ENCODE data around the gene EXOC6.

Gene EXOC6

DNA sequence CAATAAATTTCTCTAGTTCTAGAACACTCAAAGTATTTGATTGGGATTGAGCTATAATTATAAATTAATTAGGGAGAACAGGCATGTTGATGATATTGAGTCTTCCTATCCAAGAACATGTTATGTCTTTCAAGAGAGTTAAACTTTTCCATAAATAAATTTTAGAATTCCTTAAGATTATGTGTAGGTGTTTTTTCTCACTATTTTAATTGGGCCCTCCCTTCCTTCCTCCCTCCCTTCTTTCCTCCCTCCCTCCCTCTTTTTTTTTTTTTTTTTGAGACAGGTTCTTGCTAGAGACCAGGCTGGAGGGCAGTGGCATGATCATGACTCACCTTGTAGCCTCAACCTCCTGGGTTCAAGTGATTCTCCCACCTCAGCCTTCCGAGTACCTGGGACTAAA is 20.2 kb downstream of the EXOC6 start:
- Histone ChIP-seq H3K4me3 (ENCODE audit: insufficient read depth, low read depth, low read length, poor library complexity, severe bottlenecking) (no peak overlapping the region), H3K27ac (ENCODE audit: insufficient read depth, low read length, poor library complexity, severe bottlenecking) (no peak overlapping the region)

DNA sequence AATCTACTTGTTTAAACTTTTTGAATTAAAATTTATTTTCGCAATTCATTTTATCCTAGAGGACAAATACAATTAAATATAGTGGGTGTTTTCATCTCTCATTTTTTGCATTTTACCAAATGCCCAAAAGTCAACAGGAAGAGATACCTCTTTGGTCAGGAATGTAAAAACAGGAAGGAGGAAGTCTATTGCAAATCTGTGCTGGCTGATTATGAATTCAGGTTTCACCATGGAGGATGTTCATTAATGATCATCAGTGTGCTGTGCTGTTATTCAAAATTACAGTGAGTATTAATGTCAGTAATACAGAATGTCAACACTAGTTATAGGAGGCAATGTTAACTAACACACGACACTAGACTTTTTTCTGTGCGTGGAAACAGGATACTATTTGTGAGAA is 24.7 kb downstream of the EXOC6 start:
- Histone ChIP-seq H3K27me3 (replicated peaks; ENCODE audit: control insufficient read depth, insufficient read depth, low read length, poor library complexity, severe bottlenecking) (no peaks in the 10 kb centered on the region), H3K9me3 (ENCODE audit: control insufficient read depth, low read length) (no peaks in the 10 kb centered on the region), H3K36me3 (ENCODE audit: control insufficient read depth, insufficient read depth, low read length) (no peaks in the 10 kb centered on the region), H3K4me3 (ENCODE audit: insufficient read depth, low read depth, low read length, poor library complexity, severe bottlenecking) (no peak overlapping the region), H3K27ac (ENCODE audit: insufficient read depth, low read length, poor library complexity, severe bottlenecking) (no peak overlapping the region), H3K4me1 (ENCODE audit: control insufficient read depth, insufficient read depth, low read length, poor library complexity, severe bottlenecking) (peaks cover 11% of the 10 kb centered on the region)
- DNase-seq: no peak

More for the DNA sequence above, 20.2 kb downstream of the EXOC6 start:
- H3K27me3 ChIP-seq (replicated peaks; ENCODE audit: control insufficient read depth, insufficient read depth, low read length, poor library complexity, severe bottlenecking): no peaks in the 10 kb centered on the region
- peaks cover 8% of the 10 kb centered on the region for H3K4me1 ChIP-seq (ENCODE audit: control insufficient read depth, insufficient read depth, low read length, poor library complexity, severe bottlenecking)
- H3K9me3 ChIP-seq (ENCODE audit: control insufficient read depth, low read length): no peaks in the 10 kb centered on the region
- no peak for DNase-seq
- H3K36me3 ChIP-seq (ENCODE audit: control insufficient read depth, insufficient read depth, low read length): no peaks in the 10 kb centered on the region

DNA sequence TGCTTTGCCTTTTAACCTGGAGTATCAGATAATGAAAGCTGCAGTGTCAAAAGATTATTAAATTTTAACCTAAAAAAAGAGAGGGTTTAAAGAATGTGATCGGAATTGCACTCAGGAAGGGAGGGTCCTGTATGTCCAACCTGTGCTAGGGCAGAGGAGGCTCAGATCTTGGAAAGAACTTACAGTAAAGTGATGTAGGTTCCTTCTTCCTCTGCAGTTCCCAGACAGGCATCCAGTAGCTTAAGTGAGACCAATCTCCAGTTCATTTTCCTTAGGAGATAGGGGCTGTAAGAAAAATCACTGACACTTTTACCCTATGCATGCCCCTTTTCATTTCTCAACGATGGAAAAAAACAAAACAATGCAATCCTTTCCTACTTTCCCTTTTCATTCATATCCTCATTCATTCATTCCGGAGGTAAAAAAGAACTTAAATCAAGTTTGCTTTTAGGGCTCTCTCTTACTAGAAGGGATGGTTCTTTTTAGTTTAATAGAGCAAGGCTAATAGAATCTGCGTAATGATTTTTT is 28.3 kb downstream of the EXOC6 start:
- H3K4me3 ChIP-seq (ENCODE audit: insufficient read depth, low read depth, low read length, poor library complexity, severe bottlenecking): no peak overlapping the region
- H3K9me3 ChIP-seq (ENCODE audit: control insufficient read depth, low read length): no peaks in the 10 kb centered on the region
- no peaks in the 10 kb centered on the region for H3K36me3 ChIP-seq (ENCODE audit: control insufficient read depth, insufficient read depth, low read length)
- no peaks in the 10 kb centered on the region for H3K27me3 ChIP-seq (replicated peaks; ENCODE audit: control insufficient read depth, insufficient read depth, low read length, poor library complexity, severe bottlenecking)
- H3K4me1 ChIP-seq (ENCODE audit: control insufficient read depth, insufficient read depth, low read length, poor library complexity, severe bottlenecking): peaks cover 7% of the 10 kb centered on the region
- DNase-seq: no peak
- H3K27ac ChIP-seq (ENCODE audit: insufficient read depth, low read length, poor library complexity, severe bottlenecking): no peak overlapping the region

- no peak for DNase-seq
- Histone ChIP-seq H3K27ac (ENCODE audit: insufficient read depth, low read length, poor library complexity, severe bottlenecking) (no peak overlapping the region), H3K4me1 (ENCODE audit: control insufficient read depth, insufficient read depth, low read length, poor library complexity, severe bottlenecking) (peaks cover 3% of the 10 kb centered on the region), H3K36me3 (ENCODE audit: control insufficient read depth, insufficient read depth, low read length) (no peaks in the 10 kb centered on the region), H3K4me3 (ENCODE audit: insufficient read depth, low read depth, low read length, poor library complexity, severe bottlenecking) (no peak overlapping the region), H3K9me3 (ENCODE audit: control insufficient read depth, low read length) (no peaks in the 10 kb centered on the region), H3K27me3 (replicated peaks; ENCODE audit: control insufficient read depth, insufficient read depth, low read length, poor library complexity, severe bottlenecking) (no peaks in the 10 kb centered on the region)
Measured at GRCh38 chr10:92880233-92880861, 32.0 kb downstream of the EXOC6 start.

DNA sequence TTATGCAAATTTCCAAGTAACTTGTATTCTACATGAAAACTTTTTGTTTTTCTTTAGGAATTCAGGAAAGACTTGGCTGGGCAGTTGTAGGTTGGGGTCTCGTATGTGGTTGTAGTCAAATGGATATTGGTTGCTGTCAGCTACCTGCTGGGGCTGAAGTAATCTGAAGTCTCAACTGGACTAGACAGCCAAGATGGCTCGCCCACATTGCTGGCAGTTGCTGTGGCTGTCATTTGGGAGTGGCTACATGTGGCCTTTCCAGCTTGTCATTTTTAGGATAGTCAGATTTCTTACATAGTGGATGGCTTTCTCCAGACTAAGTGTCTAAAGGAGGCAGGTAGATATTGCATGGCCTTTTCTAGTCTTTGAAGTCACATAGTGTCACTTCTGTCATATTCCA is 32.6 kb downstream of the EXOC6 start:
- DNase-seq: no peak
- Histone ChIP-seq H3K9me3 (ENCODE audit: control insufficient read depth, low read length) (no peaks in the 10 kb centered on the region), H3K4me3 (ENCODE audit: insufficient read depth, low read depth, low read length, poor library complexity, severe bottlenecking) (no peak overlapping the region), H3K27ac (ENCODE audit: insufficient read depth, low read length, poor library complexity, severe bottlenecking) (no peak overlapping the region), H3K27me3 (replicated peaks; ENCODE audit: control insufficient read depth, insufficient read depth, low read length, poor library complexity, severe bottlenecking) (no peaks in the 10 kb centered on the region), H3K36me3 (ENCODE audit: control insufficient read depth, insufficient read depth, low read length) (no peaks in the 10 kb centered on the region), H3K4me1 (ENCODE audit: control insufficient read depth, insufficient read depth, low read length, poor library complexity, severe bottlenecking) (peaks cover 3% of the 10 kb centered on the region)

DNA sequence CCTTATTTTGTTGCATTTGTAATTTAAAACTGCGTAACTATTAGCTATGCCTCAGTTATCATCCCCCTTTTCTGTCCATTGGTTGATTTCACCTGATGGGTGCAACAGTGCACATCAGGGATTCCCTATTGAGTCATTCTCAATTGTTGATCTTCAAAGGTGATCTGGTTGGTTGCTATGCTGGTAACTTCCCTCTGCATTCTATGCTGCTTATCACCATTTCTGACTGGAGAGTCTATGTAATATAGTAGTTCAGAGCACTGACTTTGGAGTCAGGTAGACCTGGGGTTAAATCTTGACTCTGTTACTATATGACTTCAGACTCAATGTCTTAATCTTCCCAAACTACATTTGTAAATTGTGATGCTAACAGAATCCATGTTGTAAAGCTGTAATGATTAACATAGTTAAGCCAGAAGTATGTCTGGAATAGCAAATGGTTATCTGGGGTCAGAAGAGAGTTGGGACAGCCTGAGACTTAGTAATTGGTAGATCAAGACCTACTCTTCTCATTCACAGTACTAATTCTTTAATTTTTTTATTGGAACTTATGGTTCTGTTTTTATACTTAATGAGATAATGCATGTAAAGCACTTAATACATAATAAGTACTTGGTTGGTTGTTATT is 38.1 kb downstream of the EXOC6 start:
- no peaks in the 10 kb centered on the region for H3K36me3 ChIP-seq (ENCODE audit: control insufficient read depth, insufficient read depth, low read length)
- no peaks in the 10 kb centered on the region for H3K9me3 ChIP-seq (ENCODE audit: control insufficient read depth, low read length)
- H3K27me3 ChIP-seq (replicated peaks; ENCODE audit: control insufficient read depth, insufficient read depth, low read length, poor library complexity, severe bottlenecking): no peaks in the 10 kb centered on the region
- H3K27ac ChIP-seq (ENCODE audit: insufficient read depth, low read length, poor library complexity, severe bottlenecking): no peak overlapping the region
- no peak overlapping the region for H3K4me3 ChIP-seq (ENCODE audit: insufficient read depth, low read depth, low read length, poor library complexity, severe bottlenecking)
- DNase-seq: no peak
- no peaks in the 10 kb centered on the region for H3K4me1 ChIP-seq (ENCODE audit: control insufficient read depth, insufficient read depth, low read length, poor library complexity, severe bottlenecking)

DNA sequence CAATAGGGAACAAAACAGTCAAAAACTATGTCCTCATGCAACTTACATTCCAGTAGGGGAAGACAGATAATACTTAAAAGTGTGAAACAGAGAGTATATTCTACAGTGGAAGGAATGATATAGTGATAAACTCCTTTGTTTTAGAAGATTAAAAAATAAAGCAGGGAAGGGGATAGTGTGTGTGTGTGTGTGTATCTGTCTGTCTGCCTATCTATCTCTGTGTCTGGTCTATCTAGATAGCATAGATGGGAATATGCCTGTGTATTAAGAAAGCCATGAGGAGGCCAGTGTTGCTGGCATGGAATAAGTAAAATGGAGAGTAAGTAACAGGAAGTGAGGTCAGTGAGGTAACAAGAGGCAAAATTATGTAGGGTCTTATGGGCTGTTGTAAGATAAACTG is 42.2 kb downstream of the EXOC6 start:
- no peaks in the 10 kb centered on the region for H3K27me3 ChIP-seq (replicated peaks; ENCODE audit: control insufficient read depth, insufficient read depth, low read length, poor library complexity, severe bottlenecking)
- H3K9me3 ChIP-seq (ENCODE audit: control insufficient read depth, low read length): no peaks in the 10 kb centered on the region
- no peak for DNase-seq
- H3K4me1 ChIP-seq (ENCODE audit: control insufficient read depth, insufficient read depth, low read length, poor library complexity, severe bottlenecking): no peaks in the 10 kb centered on the region
- H3K27ac ChIP-seq (ENCODE audit: insufficient read depth, low read length, poor library complexity, severe bottlenecking): no peak overlapping the region
- H3K36me3 ChIP-seq (ENCODE audit: control insufficient read depth, insufficient read depth, low read length): no peaks in the 10 kb centered on the region
- H3K4me3 ChIP-seq (ENCODE audit: insufficient read depth, low read depth, low read length, poor library complexity, severe bottlenecking): no peak overlapping the region

DNA sequence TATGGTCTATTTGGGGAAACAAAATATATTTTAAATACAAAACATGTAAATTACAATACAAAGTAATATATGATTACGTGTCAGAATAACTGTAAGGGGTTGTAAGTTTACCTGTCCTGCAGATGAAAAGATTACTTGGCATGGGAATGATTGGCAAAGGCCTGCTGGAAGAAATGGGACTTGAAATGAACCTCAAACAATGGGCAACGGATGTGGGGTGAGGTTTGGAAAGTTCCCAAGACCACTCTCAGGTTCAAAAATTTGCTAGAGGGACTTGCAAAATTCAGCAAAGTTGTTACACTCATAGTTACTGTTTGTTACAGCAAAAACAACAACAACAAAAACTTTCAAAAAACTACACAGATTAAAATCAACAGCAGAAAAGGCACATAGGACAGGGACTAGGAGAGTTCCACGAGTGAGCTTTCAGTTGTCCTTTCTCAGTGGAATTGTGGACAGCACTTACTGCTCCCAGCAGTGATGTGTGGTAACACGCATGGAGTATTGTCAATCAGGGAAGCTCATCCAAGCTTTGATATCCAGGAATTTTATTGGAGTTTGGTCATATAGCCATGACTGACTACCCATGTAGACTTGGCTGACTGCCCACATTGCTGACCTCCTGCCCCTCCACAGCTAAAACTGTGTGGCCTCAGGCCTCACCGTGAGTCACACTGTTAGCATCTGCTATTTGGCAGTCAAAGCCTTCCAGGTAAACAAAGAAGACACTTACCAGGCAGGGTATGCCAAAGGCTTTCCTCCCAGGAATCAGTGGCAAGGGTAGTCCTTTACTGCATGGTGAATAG is 43.8 kb downstream of the EXOC6 start:
- Histone ChIP-seq H3K27me3 (replicated peaks; ENCODE audit: control insufficient read depth, insufficient read depth, low read length, poor library complexity, severe bottlenecking) (no peaks in the 10 kb centered on the region), H3K4me3 (ENCODE audit: insufficient read depth, low read depth, low read length, poor library complexity, severe bottlenecking) (no peak overlapping the region), H3K36me3 (ENCODE audit: control insufficient read depth, insufficient read depth, low read length) (peaks cover 2% of the 10 kb centered on the region), H3K4me1 (ENCODE audit: control insufficient read depth, insufficient read depth, low read length, poor library complexity, severe bottlenecking) (no peaks in the 10 kb centered on the region), H3K9me3 (ENCODE audit: control insufficient read depth, low read length) (no peaks in the 10 kb centered on the region), H3K27ac (ENCODE audit: insufficient read depth, low read length, poor library complexity, severe bottlenecking) (no peak overlapping the region)
- DNase-seq: no peak

GRCh38 chr10:92892691-92893054 is 44.4 kb downstream of the EXOC6 start:
- H3K36me3 ChIP-seq (ENCODE audit: control insufficient read depth, insufficient read depth, low read length): peaks cover 4% of the 10 kb centered on the region
- no peaks in the 10 kb centered on the region for H3K27me3 ChIP-seq (replicated peaks; ENCODE audit: control insufficient read depth, insufficient read depth, low read length, poor library complexity, severe bottlenecking)
- no peak for DNase-seq
- H3K27ac ChIP-seq (ENCODE audit: insufficient read depth, low read length, poor library complexity, severe bottlenecking): no peak overlapping the region
- H3K4me3 ChIP-seq (ENCODE audit: insufficient read depth, low read depth, low read length, poor library complexity, severe bottlenecking): no peak overlapping the region
- H3K4me1 ChIP-seq (ENCODE audit: control insufficient read depth, insufficient read depth, low read length, poor library complexity, severe bottlenecking): no peaks in the 10 kb centered on the region
- no peaks in the 10 kb centered on the region for H3K9me3 ChIP-seq (ENCODE audit: control insufficient read depth, low read length)

DNA sequence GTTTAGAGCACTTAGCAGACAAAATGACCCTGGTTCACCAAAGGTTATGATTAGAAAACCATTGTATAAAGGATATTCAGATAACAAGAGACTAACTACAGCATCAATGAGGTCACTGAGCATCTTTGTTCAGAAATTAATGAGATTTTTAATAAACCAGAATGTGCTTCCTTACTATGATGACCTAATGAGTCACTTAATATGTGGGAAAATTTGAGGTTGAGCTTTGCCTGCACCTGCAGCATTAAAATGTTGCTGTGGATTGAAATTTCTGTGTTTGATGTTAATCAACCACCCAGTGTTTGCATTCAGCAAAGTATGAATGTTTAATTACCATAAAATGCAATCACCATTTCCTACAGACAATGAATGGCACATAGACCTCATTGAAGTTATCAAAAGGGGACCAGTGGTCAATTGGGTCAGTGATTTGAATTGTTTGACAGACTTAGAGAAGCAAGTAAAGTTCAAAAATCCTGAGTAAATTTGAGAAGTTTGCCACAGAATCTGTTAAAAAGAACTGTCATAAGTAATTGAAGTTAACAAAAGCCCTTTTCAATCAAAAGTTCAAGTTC is 45.8 kb downstream of the EXOC6 start:
- peaks cover 4% of the 10 kb centered on the region for H3K36me3 ChIP-seq (ENCODE audit: control insufficient read depth, insufficient read depth, low read length)
- DNase-seq: no peak
- no peaks in the 10 kb centered on the region for H3K9me3 ChIP-seq (ENCODE audit: control insufficient read depth, low read length)
- H3K4me1 ChIP-seq (ENCODE audit: control insufficient read depth, insufficient read depth, low read length, poor library complexity, severe bottlenecking): no peaks in the 10 kb centered on the region
- no peaks in the 10 kb centered on the region for H3K27me3 ChIP-seq (replicated peaks; ENCODE audit: control insufficient read depth, insufficient read depth, low read length, poor library complexity, severe bottlenecking)
- no peak overlapping the region for H3K27ac ChIP-seq (ENCODE audit: insufficient read depth, low read length, poor library complexity, severe bottlenecking)
- H3K4me3 ChIP-seq (ENCODE audit: insufficient read depth, low read depth, low read length, poor library complexity, severe bottlenecking): no peak overlapping the region

Measured in effector memory CD4-positive, alpha-beta T cell (primary cell).